NCI-H1105 treated with DMSO at 0.1 percent for 48 hours (cell line): ENCODE measurements around the gene NEMF.
"Not testable (repeated sequence)": the region's sequence is repeated elsewhere in the genome, so short reads cannot be mapped to it uniquely, and the experiment has no call there.

Experiments used
- DNase-seq: peaks from one replicate; lab custom pipeline; 2025; lab: John Stamatoyannopoulos, UW

NEMF gene

GRCh38 chr14:49745191-49745590 lies 107.4 kb downstream of the NEMF start:
- DNase-seq = no peak

DNA sequence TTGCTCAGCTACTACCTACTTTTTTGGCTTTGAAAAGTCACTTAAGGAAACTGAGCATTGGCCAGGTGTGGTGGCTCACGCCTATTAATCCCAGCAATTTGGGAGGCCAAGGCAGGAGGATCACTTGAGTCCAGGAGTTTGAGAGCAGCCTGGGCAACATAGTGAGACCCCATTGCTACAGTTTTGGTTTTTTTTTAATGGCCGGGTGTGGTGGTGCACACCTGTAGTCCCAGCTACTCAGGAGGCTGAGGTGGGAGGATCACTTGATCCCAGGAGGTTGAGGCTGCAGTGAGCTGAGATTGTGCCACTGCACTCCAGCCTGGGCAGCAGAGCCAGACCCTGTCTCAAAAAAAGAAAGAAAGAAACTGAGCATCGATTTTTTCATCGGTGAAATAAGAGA lies 116.9 kb downstream of the NEMF start:
- DNase-seq = not testable (repeated sequence)

DNA sequence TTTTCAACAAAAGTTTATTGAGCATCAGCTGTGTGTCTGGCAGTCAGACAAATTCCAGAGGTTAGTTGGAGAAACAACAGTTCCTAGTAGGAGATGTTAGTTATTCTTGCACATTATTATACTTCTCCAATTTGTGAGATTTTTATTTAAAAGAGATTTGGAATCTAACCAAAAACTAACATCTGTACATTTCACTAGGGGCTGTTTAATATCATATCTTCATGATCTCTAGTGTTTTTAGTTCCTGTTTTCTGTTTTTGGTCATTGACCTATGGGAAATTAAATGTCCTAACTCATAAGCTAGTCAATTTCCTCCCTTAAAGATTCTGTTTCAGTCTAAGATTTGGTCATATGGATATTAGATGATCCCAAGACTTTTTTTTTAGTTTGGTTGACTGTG lies 118.8 kb downstream of the NEMF start:
- no peak for DNase-seq

- no peak for DNase-seq
Measured at GRCh38 chr14:49732896-49733295, 119.7 kb downstream of the NEMF start.
